HL-60 (cell line): ENCODE data around the gene ARFGAP3.

ENCODE experiments used
- CTCF ChIP-seq: IDR thresholded peaks from one replicate; pipeline ENCODE4 v1.5.1; 2011; ENCODE audit warnings: low read length, control low read depth, inconsistent platforms; ENCODE audit not compliant: insufficient read depth
- POLR2AphosphoS5 ChIP-seq: IDR thresholded peaks from 2 replicates; pipeline ENCODE4 v1.6.1; 2012; ENCODE audit warnings: low read depth
- REST ChIP-seq: IDR thresholded peaks from 2 replicates; pipeline ENCODE4 v1.6.1; 2012; ENCODE audit warnings: low read depth; ENCODE audit not compliant: insufficient replicate concordance

DNA sequence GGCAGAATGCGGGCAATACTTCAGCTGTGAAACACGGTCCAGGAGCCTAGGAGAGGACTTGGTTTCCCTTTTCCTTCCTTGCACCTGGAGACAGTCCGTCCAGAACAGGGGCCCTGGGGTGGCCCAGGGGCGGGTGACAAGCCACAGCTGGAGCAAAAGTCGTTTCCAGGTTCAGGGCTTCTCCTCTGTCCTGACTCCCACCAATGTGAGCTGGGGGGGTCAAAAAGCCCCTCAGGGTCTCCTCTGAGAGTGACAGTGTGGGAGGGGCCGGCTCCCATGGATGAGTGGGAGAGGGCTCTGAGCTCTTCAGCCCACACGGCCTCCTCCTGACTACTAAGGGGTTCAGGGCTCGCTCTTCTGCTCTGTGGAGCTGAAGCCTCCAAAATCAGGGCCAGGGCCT, 20.1 kb upstream of the ARFGAP3 start:
- TF ChIP-seq POLR2AphosphoS5 (no peak), CTCF (no peak), REST (no peak)
